HEK293T (cell line): ENCODE results near the gene UCHL1.

Source experiments
- ARNT ChIP-seq: fragments of 450-650 bp; IDR thresholded peaks from 2 replicates; pipeline ENCODE4 v1.6.1; 2017; ENCODE audit warnings: mild to moderate bottlenecking
- BHLHE40 ChIP-seq: fragments of 450-650 bp; IDR thresholded peaks from 2 replicates; pipeline ENCODE4 v1.6.1; 2016; ENCODE audit warnings: mild to moderate bottlenecking, moderate library complexity, borderline replicate concordance
- CTBP1 ChIP-seq: fragments of 450-650 bp; IDR thresholded peaks from 2 replicates; pipeline ENCODE4 v1.6.1; 2016; ENCODE audit warnings: borderline replicate concordance
- ELF4 ChIP-seq: fragments of 450-650 bp; IDR thresholded peaks from 2 replicates; pipeline ENCODE4 v1.6.1; 2017; ENCODE audit warnings: antibody characterized with exemption
- FOXA1 ChIP-seq: fragments of 450-650 bp; IDR thresholded peaks from 2 replicates; pipeline ENCODE4 v1.6.1; 2016; ENCODE audit warnings: mild to moderate bottlenecking
- FOXK2 ChIP-seq: fragments of 450-650 bp; IDR thresholded peaks from 2 replicates; pipeline ENCODE4 v1.6.1; 2016; ENCODE audit warnings: mild to moderate bottlenecking
- FOXM1 ChIP-seq: fragments of 450-650 bp; IDR thresholded peaks from 2 replicates; pipeline ENCODE4 v1.6.1; 2017; ENCODE audit warnings: mild to moderate bottlenecking, borderline replicate concordance
- HDGF ChIP-seq: fragments of 450-650 bp; IDR thresholded peaks from 2 replicates; pipeline ENCODE4 v1.6.1; 2017; ENCODE audit warnings: antibody characterized with exemption, borderline replicate concordance
- NFRKB ChIP-seq: fragments of 450-650 bp; IDR thresholded peaks from 2 replicates; pipeline ENCODE4 v1.6.1; 2016; ENCODE audit warnings: mild to moderate bottlenecking, moderate library complexity
- SP1 ChIP-seq: fragments of 450-650 bp; IDR thresholded peaks from 2 replicates; pipeline ENCODE4 v1.6.1; 2017
- SUZ12 ChIP-seq: fragments of 450-650 bp; IDR thresholded peaks from 2 replicates; pipeline ENCODE4 v1.6.1; 2016; ENCODE audit warnings: mild to moderate bottlenecking
- TARDBP ChIP-seq: fragments of 450-650 bp; IDR thresholded peaks from 2 replicates; pipeline ENCODE4 v1.6.1; 2016
- ZNF384 ChIP-seq: fragments of 450-650 bp; IDR thresholded peaks from 2 replicates; pipeline ENCODE4 v1.6.1; 2016

GRCh38 chr4:41294445-41295062 lies 37.8 kb downstream of the UCHL1 start:
- TF ChIP-seq FOXK2 (no peak), HDGF (no peak), ARNT (no peak), BHLHE40 (no peak), SUZ12 (no peak), FOXM1 (no peak), CTBP1 (no peak), TARDBP (no peak), SP1 (no peak), ZNF384 (no peak), NFRKB (no peak), ELF4 (no peak), FOXA1 (no peak)
